OCI-M1 (cell line): ENCODE results near the gene NEO1.

Source experiments
- DNase-seq: peaks from one replicate; lab custom pipeline; 2025; lab: John Stamatoyannopoulos, UW

Gene NEO1

GRCh38 chr15:73075160-73075859 lies 23.0 kb downstream of the NEO1 start:
- DNase-seq = no peak

GRCh38 chr15:73078291-73078690 lies 26.0 kb downstream of the NEO1 start:
- DNase-seq = peak; percentile 63

GRCh38 chr15:73078722-73079121 lies 26.5 kb downstream of the NEO1 start:
- peak; percentile 92 for DNase-seq

GRCh38 chr15:73079565-73079964 lies 27.3 kb downstream of the NEO1 start:
- peak; percentile 30 for DNase-seq

- peak; percentile 74 for DNase-seq
These were observed 29.2 kb downstream of the NEO1 start for GRCh38 chr15:73081321-73081958.

- DNase-seq = peak; percentile 60
These were observed 30.5 kb downstream of the NEO1 start for GRCh38 chr15:73082812-73083211.

GRCh38 chr15:73087098-73087497 lies 34.8 kb downstream of the NEO1 start:
- peak; percentile 64 for DNase-seq

GRCh38 chr15:73105064-73105463 lies 52.8 kb downstream of the NEO1 start:
- no peak for DNase-seq

- peak; percentile 74 for DNase-seq
These were observed 56.4 kb downstream of the NEO1 start for GRCh38 chr15:73108676-73109075.

GRCh38 chr15:73109765-73110164 lies 57.5 kb downstream of the NEO1 start:
- no peak for DNase-seq

- DNase-seq = no peak
These were observed 57.9 kb downstream of the NEO1 start for GRCh38 chr15:73110201-73110600.

- no peak for DNase-seq
These were observed 61.8 kb downstream of the NEO1 start for GRCh38 chr15:73114064-73114463.

GRCh38 chr15:73116164-73116563 lies 63.9 kb downstream of the NEO1 start:
- no peak for DNase-seq

- no peak for DNase-seq
These were observed 65.8 kb downstream of the NEO1 start for GRCh38 chr15:73118055-73118454.

- no peak for DNase-seq
These were observed 67.2 kb downstream of the NEO1 start for GRCh38 chr15:73119478-73119877.

GRCh38 chr15:73120269-73120668 lies 68.0 kb downstream of the NEO1 start:
- DNase-seq = no peak

GRCh38 chr15:73125219-73125618 lies 73.0 kb downstream of the NEO1 start:
- DNase-seq = no peak

GRCh38 chr15:73127302-73127936 lies 75.2 kb downstream of the NEO1 start:
- peak; percentile 69 for DNase-seq

GRCh38 chr15:73130830-73131229 lies 78.6 kb downstream of the NEO1 start:
- no peak for DNase-seq

GRCh38 chr15:73134196-73134595 lies 81.9 kb downstream of the NEO1 start:
- DNase-seq = no peak

- no peak for DNase-seq
These were observed 86.9 kb downstream of the NEO1 start for GRCh38 chr15:73139041-73139743.

- DNase-seq = no peak
These were observed 87.7 kb downstream of the NEO1 start for GRCh38 chr15:73139744-73140553.
